Gastroesophageal sphincter (tissue), 3 donors: ENCODE data around the gene EPS8L2.

Experiments used
- EP300 ChIP-seq: sonication (generic); formaldehyde crosslinking; IDR thresholded peaks from one replicate; pipeline ENCODE4 v1.6.1; 2017; ENCODE audit warnings: antibody characterized with exemption, mild to moderate bottlenecking
- POLR2A ChIP-seq, 2 donors: fragments of 450-650 bp; IDR thresholded peaks; one replicate each; pipeline ENCODE4 v1.6.1; 2017; ENCODE audit warnings: antibody characterized with exemption in 2 of 2, mild to moderate bottlenecking in 2 of 2, moderate library complexity in 1 of 2
- POLR2AphosphoS5 ChIP-seq: sonication (generic); formaldehyde crosslinking; IDR thresholded peaks from one replicate; pipeline ENCODE4 v1.6.1; 2017; ENCODE audit warnings: antibody characterized with exemption
- TF ChIP-seq, protein P1 (sequence below), 4 experiments: fragments of 200-600 bp in 2 of 4; fragments of 450-650 bp in 2 of 4; sonication (generic) in 1 of 4; IDR thresholded peaks; one replicate each; pipeline ENCODE4 v1.5.1; 2017 to 2019; ENCODE audit warnings: antibody characterized with exemption in 4 of 4, mild to moderate bottlenecking in 2 of 4, moderate library complexity in 2 of 4

DNA sequence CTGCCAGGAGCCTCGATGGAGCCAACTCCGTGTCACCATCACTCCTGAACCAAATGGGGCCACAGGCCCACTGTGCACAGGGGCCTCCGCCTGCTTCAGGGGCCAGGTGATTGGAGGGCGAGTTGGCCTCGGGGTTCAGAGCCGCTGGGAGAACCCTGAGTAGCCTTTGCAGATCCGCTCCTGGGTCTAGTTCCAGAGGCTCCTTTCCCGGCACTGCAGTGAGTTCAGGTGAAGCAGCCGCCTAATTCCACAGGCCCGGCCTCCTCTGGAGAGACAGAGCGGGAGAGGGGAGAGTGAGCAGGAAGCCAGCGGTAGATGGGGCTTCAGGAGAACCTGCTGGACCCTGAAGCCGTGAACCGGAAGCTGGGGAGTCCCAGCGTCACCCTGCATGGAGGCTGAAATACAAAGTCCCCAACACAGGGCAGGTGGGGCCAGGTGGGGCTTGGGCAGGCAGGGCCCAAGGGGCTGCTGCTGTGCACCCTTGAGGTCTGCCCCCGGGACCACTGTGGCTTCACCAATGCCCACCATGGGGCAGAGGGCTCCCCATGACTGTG, 46.4 kb upstream of the EPS8L2 start:
- TF ChIP-seq, protein P1, sequence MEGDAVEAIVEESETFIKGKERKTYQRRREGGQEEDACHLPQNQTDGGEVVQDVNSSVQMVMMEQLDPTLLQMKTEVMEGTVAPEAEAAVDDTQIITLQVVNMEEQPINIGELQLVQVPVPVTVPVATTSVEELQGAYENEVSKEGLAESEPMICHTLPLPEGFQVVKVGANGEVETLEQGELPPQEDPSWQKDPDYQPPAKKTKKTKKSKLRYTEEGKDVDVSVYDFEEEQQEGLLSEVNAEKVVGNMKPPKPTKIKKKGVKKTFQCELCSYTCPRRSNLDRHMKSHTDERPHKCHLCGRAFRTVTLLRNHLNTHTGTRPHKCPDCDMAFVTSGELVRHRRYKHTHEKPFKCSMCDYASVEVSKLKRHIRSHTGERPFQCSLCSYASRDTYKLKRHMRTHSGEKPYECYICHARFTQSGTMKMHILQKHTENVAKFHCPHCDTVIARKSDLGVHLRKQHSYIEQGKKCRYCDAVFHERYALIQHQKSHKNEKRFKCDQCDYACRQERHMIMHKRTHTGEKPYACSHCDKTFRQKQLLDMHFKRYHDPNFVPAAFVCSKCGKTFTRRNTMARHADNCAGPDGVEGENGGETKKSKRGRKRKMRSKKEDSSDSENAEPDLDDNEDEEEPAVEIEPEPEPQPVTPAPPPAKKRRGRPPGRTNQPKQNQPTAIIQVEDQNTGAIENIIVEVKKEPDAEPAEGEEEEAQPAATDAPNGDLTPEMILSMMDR (IDR thresholded peaks at IDR 0.05) = no peak
- TF ChIP-seq POLR2AphosphoS5 = no peak
- no peak for TF ChIP-seq POLR2A (IDR thresholded peaks at IDR 0.05)
- no peak for TF ChIP-seq EP300
